Measurements from ENCODE around the gene GINS2. TPM values are rescaled to one million over a fixed set of nuclear protein-coding genes. Genes with fewer than 3 reads are reported as not detected.
A peak's percentile ranks its signal among the peaks of the same experiment; 100 is the strongest.

The GINS2 gene
- total RNA-seq, 1 donor: 1.8 TPM

GRCh38 chr16:85689950-85690320, 1.2 kb upstream of the GINS2 start:
- Histone ChIP-seq H3K79me2 (ENCODE audit: insufficient read depth, low read length) (peaks cover 2% of the 10 kb centered on the region), H3K9me3 (ENCODE audit: low read depth, low read length) (no peaks in the 10 kb centered on the region)
- TF ChIP-seq CTCF (IDR thresholded peaks at IDR 0.05; ENCODE audit: extremely low read depth, low read depth, low read length): no peak

GRCh38 chr16:85689285-85689949, 663 bp upstream of the GINS2 start:
- Histone ChIP-seq H3K9me3 (ENCODE audit: low read depth, low read length) (no peaks in the 10 kb centered on the region), H3K79me2 (ENCODE audit: insufficient read depth, low read length) (peaks cover 2% of the 10 kb centered on the region), H3K4me1 (ENCODE audit: insufficient read depth, low read length) (peaks cover 5% of the 10 kb centered on the region), H3K4me3 (ENCODE audit: insufficient read depth, low read length) (peak overlapping the region; percentile 61), H2AFZ (ENCODE audit: low read length) (peak overlapping the region; percentile 72), H4K20me1 (ENCODE audit: insufficient read depth, low read length) (no peaks in the 10 kb centered on the region), H3K4me2 (ENCODE audit: insufficient read depth, low read length) (peak overlapping the region; percentile 87), H3K27ac (ENCODE audit: low read depth, low read length) (no peak overlapping the region), H3K27me3 (ENCODE audit: insufficient read depth, low read length) (peaks cover 5% of the 10 kb centered on the region), H3K36me3 (ENCODE audit: insufficient read depth, low read length) (no peaks in the 10 kb centered on the region)
- DNase-seq (ENCODE audit: insufficient read length, low spot score, missing footprints): peak; percentile 74
- TF ChIP-seq CTCF (IDR thresholded peaks at IDR 0.05; ENCODE audit: extremely low read depth, low read depth, low read length): no peak

More at GRCh38 chr16:85689950-85690320, 1.2 kb upstream of the GINS2 start:
- Histone ChIP-seq H3K36me3 (ENCODE audit: insufficient read depth, low read length) (no peaks in the 10 kb centered on the region), H3K4me1 (ENCODE audit: insufficient read depth, low read length) (peaks cover 5% of the 10 kb centered on the region), H3K4me3 (ENCODE audit: insufficient read depth, low read length) (no peak overlapping the region), H3K4me2 (ENCODE audit: insufficient read depth, low read length) (peak overlapping the region; percentile 87), H4K20me1 (ENCODE audit: insufficient read depth, low read length) (no peaks in the 10 kb centered on the region), H3K27me3 (ENCODE audit: insufficient read depth, low read length) (peaks cover 5% of the 10 kb centered on the region), H2AFZ (ENCODE audit: low read length) (no peak overlapping the region), H3K27ac (ENCODE audit: low read depth, low read length) (no peak overlapping the region)
- DNase-seq (ENCODE audit: insufficient read length, low spot score, missing footprints): peak; percentile 61

GRCh38 chr16:85687651-85688471, 893 bp downstream of the GINS2 start:
- Histone ChIP-seq H3K4me1 (ENCODE audit: insufficient read depth, low read length) (peaks cover 5% of the 10 kb centered on the region), H2AFZ (ENCODE audit: low read length) (peak overlapping the region; percentile 82), H3K4me2 (ENCODE audit: insufficient read depth, low read length) (peak overlapping the region; percentile 93), H3K27ac (ENCODE audit: low read depth, low read length) (no peak overlapping the region), H3K9me3 (ENCODE audit: low read depth, low read length) (no peaks in the 10 kb centered on the region), H4K20me1 (ENCODE audit: insufficient read depth, low read length) (no peaks in the 10 kb centered on the region), H3K4me3 (ENCODE audit: insufficient read depth, low read length) (peak overlapping the region; percentile 84), H3K27me3 (ENCODE audit: insufficient read depth, low read length) (peaks cover 5% of the 10 kb centered on the region), H3K36me3 (ENCODE audit: insufficient read depth, low read length) (no peaks in the 10 kb centered on the region), H3K79me2 (ENCODE audit: insufficient read depth, low read length) (peaks cover 2% of the 10 kb centered on the region)
- no peak for TF ChIP-seq CTCF (IDR thresholded peaks at IDR 0.05; ENCODE audit: extremely low read depth, low read depth, low read length)
- peak; percentile 30 for DNase-seq (ENCODE audit: insufficient read length, low spot score, missing footprints)

All from osteoblast (primary cell).